Loucy (cell line): ENCODE results near the gene LIG3.

Source experiments
- CTCF ChIP-seq: fragments of 200-600 bp; sonication (generic); conservative IDR thresholded peaks from 2 replicates; pipeline ENCODE4 v1.5.1; 2014; ENCODE audit warnings: mild to moderate bottlenecking, antibody characterized with exemption, low read length
- EZH2phosphoT487 ChIP-seq: fragments of 200-600 bp; IDR thresholded peaks from 2 replicates; pipeline ENCODE4 v1.6.1; 2018; ENCODE audit warnings: antibody characterized with exemption, mild to moderate bottlenecking, moderate library complexity, borderline replicate concordance

GRCh38 chr17:34974794-34975785, 5.2 kb upstream of the LIG3 start:
- no peak for TF ChIP-seq CTCF
- no peak for TF ChIP-seq EZH2phosphoT487
